K562 (cell line): Measurements from ENCODE around the gene GUK1. TPM values are rescaled to one million over a fixed set of nuclear protein-coding genes. Genes with fewer than 3 reads are reported as not detected.

Experiments
- ATAC-seq: fragments of 200-7000 bp; cut with Tn5 transposase; 3 replicates; pipeline ENCODE4 v1.9.1; 2020; ENCODE audit warnings: moderate library complexity
- BruUV-seq: library from RNA; stranded (reverse); fragments of 400-500 nt; replicated peaks from 2 replicates; lab custom pipeline; 2021; lab: Mats Ljungman, UMichigan
- CTCF ChIA-PET: fragments of 300-600 bp; formaldehyde crosslinking; extraction: SDS; loops from one replicate; lab custom pipeline; 2021; ENCODE audit warnings: low intra/inter-chr PET ratio; lab: Yijun Ruan, JAX
- POLR2A ChIA-PET: fragments of 300-600, 350-650 bp; sonication (Branson Sonifier 250); formaldehyde crosslinking; extraction: SDS; loops from one replicate; lab custom pipeline; 2021; ENCODE audit warnings: antibody characterized with exemption, inconsistent platforms; lab: Yijun Ruan, JAX
- DNase-seq, 4 experiments: peaks; one replicate each; pipeline versions ENCODE4 v3.0.0 to v3.0.0-alpha.2; 2011 to 2018; ENCODE audit warnings: low spot score in 3 of 4, mixed read lengths in 3 of 4; ENCODE audit errors: extremely low read depth in 1 of 4
- FAIRE-seq: peaks from 2 replicates; lab custom pipeline; 2011; peaks lifted over from hg19 to GRCh38; lab: Jason Lieb, UNC
- H2AFZ ChIP-seq: 2 replicates; pipeline ENCODE4 v1.6.0; 2011; ENCODE audit warnings: low read depth, low read length, control low read depth, inconsistent platforms
- H3K27ac ChIP-seq: fragments of 200-600 bp; 3 replicates; pipeline ENCODE4 v1.8.0; 2011; ENCODE audit warnings: low read depth, mild to moderate bottlenecking, control low read depth, inconsistent platforms, low read length, moderate library complexity, mixed read lengths; ENCODE audit errors: extremely low read depth
- H3K27me3 ChIP-seq, 2 experiments: fragments of 300-600 bp in 1 of 2; 2 replicates in 1 of 2; 3 replicates in 1 of 2; pipeline versions ENCODE4 v1.6.0 to v1.8.0; 2011; ENCODE audit warnings: inconsistent platforms in 2 of 2, low read length in 2 of 2, mild to moderate bottlenecking in 1 of 2, mixed read lengths in 1 of 2, moderate library complexity in 1 of 2; ENCODE audit not compliant: control insufficient read depth in 2 of 2, insufficient read depth in 2 of 2
- H3K36me3 ChIP-seq: fragments of 300-600 bp; 3 replicates; pipeline ENCODE4 v1.8.0; 2011; ENCODE audit warnings: mild to moderate bottlenecking, low read length, inconsistent platforms; ENCODE audit not compliant: control insufficient read depth, insufficient read depth
- H3K4me1 ChIP-seq, 2 experiments: fragments of 200-600 bp in 1 of 2; replicated peaks in 1 of 2; 2 replicates in 1 of 2; 3 replicates in 1 of 2; pipeline versions ENCODE4 v1.5.1 to v1.8.0; 2011; ENCODE audit warnings: inconsistent platforms in 2 of 2, low read length in 2 of 2, mild to moderate bottlenecking in 1 of 2, mixed read lengths in 1 of 2, moderate library complexity in 1 of 2; ENCODE audit not compliant: control insufficient read depth in 2 of 2, insufficient read depth in 2 of 2
- H3K4me2 ChIP-seq: 2 replicates; pipeline ENCODE4 v1.6.1; 2011; ENCODE audit warnings: low read length, control low read depth, inconsistent platforms, mixed read lengths; ENCODE audit not compliant: insufficient read depth
- H3K4me3 ChIP-seq: fragments of 200-600 bp; sonication (generic), shearing (Covaris generic); 2 replicates; pipeline ENCODE4 v1.5.1; 2016; ENCODE audit warnings: control low read depth, inconsistent platforms
- H3K79me2 ChIP-seq: fragments of 200-600 bp; 3 replicates; pipeline ENCODE4 v1.8.0; 2011; ENCODE audit warnings: low read length, inconsistent platforms; ENCODE audit not compliant: control insufficient read depth, insufficient read depth
- H3K9ac ChIP-seq, 2 experiments: 2 replicates each; pipeline versions ENCODE4 v1.6.0 to v1.6.1; 2011; ENCODE audit warnings: low read depth in 2 of 2, low read length in 2 of 2, control low read depth in 1 of 2, inconsistent platforms in 1 of 2, mild to moderate bottlenecking in 1 of 2, mixed read lengths in 1 of 2; ENCODE audit not compliant: insufficient read depth in 1 of 2
- H3K9me1 ChIP-seq: one replicate; pipeline ENCODE4 v1.6.0; 2011; ENCODE audit warnings: inconsistent platforms, mild to moderate bottlenecking, low read length, moderate library complexity; ENCODE audit not compliant: control insufficient read depth, insufficient read depth
- H3K9me3 ChIP-seq: replicated peaks from 2 replicates; pipeline ENCODE4 v1.5.1; 2011; ENCODE audit warnings: low read depth, low read length, inconsistent platforms; ENCODE audit not compliant: control insufficient read depth, insufficient read depth
- H4K20me1 ChIP-seq: replicated peaks from 2 replicates; pipeline ENCODE4 v1.6.1; 2011; ENCODE audit warnings: low read length, inconsistent platforms, mixed read lengths; ENCODE audit not compliant: control insufficient read depth, insufficient read depth
- BACH1 ChIP-seq: fragments of 200-800 bp; sonication (Bioruptor generic); IDR thresholded peaks from 2 replicates; pipeline ENCODE4 v1.6.1; 2016; ENCODE audit warnings: missing genetic modification characterization, missing compliant biosample characterization
- CHD4 ChIP-seq: fragments of 200-600 bp; sonication (generic); IDR thresholded peaks from 3 replicates; pipeline ENCODE4 v1.6.1; 2012; ENCODE audit warnings: low read depth, mild to moderate bottlenecking, mixed read lengths, low read length, inconsistent platforms; ENCODE audit not compliant: insufficient read depth, insufficient replicate concordance, poor library complexity, severe bottlenecking
- DIDO1 ChIP-seq: fragments of 450-650 bp; IDR thresholded peaks from 2 replicates; pipeline ENCODE4 v1.6.1; 2016; ENCODE audit warnings: low read depth, missing biosample characterization, missing genetic modification characterization
- ELF2 ChIP-seq: fragments of 250-450 bp; sonication (Bioruptor Pico); IDR thresholded peaks from 2 replicates; pipeline ENCODE4 v1.5.0; 2021; ENCODE audit warnings: mild to moderate bottlenecking
- ERF ChIP-seq: fragments of 450-650 bp; formaldehyde crosslinking; IDR thresholded peaks from 2 replicates; pipeline ENCODE4 v1.4.0; 2020; ENCODE audit warnings: mild to moderate bottlenecking, mixed read lengths
- GABPB1 ChIP-seq: sonication (generic); formaldehyde crosslinking; IDR thresholded peaks from 2 replicates; pipeline ENCODE4 v1.8.0; 2022; ENCODE audit warnings: mild to moderate bottlenecking, missing genetic modification reagents
- GTF2F1 ChIP-seq: IDR thresholded peaks from 2 replicates; pipeline ENCODE4 v1.6.1; 2011; ENCODE audit warnings: low read depth, low read length, improper control_type of control experiment
- HNRNPK ChIP-seq: fragments of 200-400 bp; formaldehyde crosslinking; IDR thresholded peaks from one replicate; pipeline ENCODE4 v1.6.1; 2018; ENCODE audit warnings: mild to moderate bottlenecking, low read depth, low read length; ENCODE audit not compliant: poor library complexity, severe bottlenecking
- HOXB6 ChIP-seq: fragments of 250-450 bp; sonication (Bioruptor Pico); IDR thresholded peaks from 2 replicates; pipeline ENCODE4 v1.5.1; 2022; ENCODE audit warnings: mild to moderate bottlenecking, borderline replicate concordance
- IFI16 ChIP-seq: fragments of 250-450 bp; sonication (Bioruptor Pico); IDR thresholded peaks from 2 replicates; pipeline ENCODE4 v2.1.2; 2022; ENCODE audit warnings: mild to moderate bottlenecking, inconsistent platforms
- ILK ChIP-seq: fragments of 450-650 bp; IDR thresholded peaks from 2 replicates; pipeline ENCODE4 v1.6.1; 2016; ENCODE audit warnings: missing genetic modification characterization, low read depth, mild to moderate bottlenecking, missing compliant biosample characterization, moderate library complexity, borderline replicate concordance
- NFRKB ChIP-seq: fragments of 450-650 bp; IDR thresholded peaks from 2 replicates; pipeline ENCODE4 v1.6.1; 2016; ENCODE audit warnings: low read depth
- U2AF2 ChIP-seq: fragments of 200-400 bp; formaldehyde crosslinking; optimal IDR thresholded peaks from 2 replicates; pipeline ENCODE3; 2017; ENCODE audit warnings: low read depth, mild to moderate bottlenecking, low read length
- ZNF121 ChIP-seq: sonication (generic); formaldehyde crosslinking; conservative IDR thresholded peaks from 2 replicates; pipeline ENCODE4 v1.8.0; 2022; ENCODE audit warnings: missing genetic modification reagents
- WGBS: fragments of 100-300 bp; shearing (Covaris generic); methylation state at CpG from one replicate; pipeline ENCODE4 v1.1.6; 2016; ENCODE audit warnings: low coverage, mixed read lengths; ENCODE audit not compliant: insufficient coverage; ENCODE audit errors: missing lambda C conversion rate; 5-methylcytosine and 5-hydroxymethylcytosine counted together
- in situ Hi-C: fragments of 300-500 bp; cut with MboI; formaldehyde crosslinking; loops from 4 replicates; pipeline ENCODE4 v1.15.0; 2018; ENCODE audit warnings: inconsistent platforms, mixed read lengths
- intact Hi-C: fragments of 100-400 bp; cut with micrococcal nuclease; formaldehyde crosslinking; loops from 2 replicates; pipeline ENCODE4 v1.14.2; 2022
- polyA plus RNA-seq, 8 experiments: library from polyadenylated mRNA; depleted of rRNA in 4 of 8; stranded (reverse) in 5 of 8; unstranded in 3 of 8; fragments of >200 nt; fragmentation: Nextera tagmentation in 2 of 8; fragmentation: Illumina TruSeq in 1 of 8; extraction: Ambion mirVana in 2 of 8; extraction: Trizol in 1 of 8; gene quantifications; 2 replicates each; pipeline versions ENCODE4 v1.2.1 to v1.2.3, GENCODE V29; 2011 to 2014; ENCODE audit warnings: inconsistent platforms in 1 of 8, missing spikeins in 1 of 8
- total RNA-seq, 7 experiments: library from RNA; depleted of rRNA in 6 of 7; stranded (reverse); fragments of >200 nt in 6 of 7; fragmentation: Illumina TruSeq in 2 of 7; extraction: Trizol in 2 of 7; gene quantifications; 2 replicates each; pipeline versions ENCODE4 v1.2.1 to v1.2.3, GENCODE V29; 2011 to 2021; ENCODE audit warnings: low replicate concordance in 1 of 7
- TF ChIP-seq, protein P1 (sequence below): sonication (generic); formaldehyde crosslinking; IDR thresholded peaks from 2 replicates; pipeline ENCODE4 v1.8.0; 2022; ENCODE audit warnings: missing genetic modification reagents, mild to moderate bottlenecking, borderline replicate concordance
- TF ChIP-seq, protein P2 (sequence below): sonication (generic); formaldehyde crosslinking; IDR thresholded peaks from 2 replicates; pipeline ENCODE4 v1.9.0; 2022; ENCODE audit warnings: mild to moderate bottlenecking, missing genetic modification reagents
- TF ChIP-seq, protein P3 (sequence below): fragments of 450-650 bp; IDR thresholded peaks from 2 replicates; pipeline ENCODE4 v1.7.1; 2018; ENCODE audit warnings: mild to moderate bottlenecking, low read depth; ENCODE audit not compliant: partially characterized antibody
- TF ChIP-seq, protein P4 (sequence below): fragments of 250-450 bp; sonication (Bioruptor Pico); IDR thresholded peaks from 2 replicates; pipeline ENCODE4 v1.6.1; 2021; ENCODE audit warnings: mild to moderate bottlenecking

Gene GUK1
- total and polyA plus RNA-seq, 9 of the 15 experiments (the other 6 are each of a cell fraction or from before 2014, with no cell fraction given): 7.0 to 331 (median 132) TPM

DNA sequence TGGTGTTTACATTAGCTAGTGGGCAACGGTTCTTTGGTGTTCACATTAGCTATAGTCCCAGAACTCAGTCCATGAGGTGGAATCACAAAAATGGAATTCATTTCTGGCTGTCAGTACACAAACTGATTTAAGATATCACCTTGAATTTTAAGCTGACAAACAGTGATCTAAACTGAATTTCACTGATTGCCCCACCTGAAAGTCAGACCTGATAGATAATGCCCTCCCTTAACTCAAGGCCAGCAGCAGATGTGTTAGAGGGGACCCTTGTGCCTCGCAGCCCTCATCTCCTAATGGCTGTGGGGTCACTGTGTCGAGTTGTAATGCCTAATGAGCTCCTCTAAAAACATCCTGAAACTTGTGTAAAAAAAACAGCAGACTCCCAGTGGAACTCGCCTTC is 49.0 kb upstream of the GUK1 start:
- intact Hi-C loops (no loop called here), in situ Hi-C loops (no loop called here)
- Histone ChIP-seq H2AFZ (no peak overlapping the region), H3K79me2 (peaks cover 100% of the 10 kb centered on the region), H3K4me3 (no peak overlapping the region), H3K9me3 (peaks cover 17% of the 10 kb centered on the region), H4K20me1 (peaks cover 94% of the 10 kb centered on the region), H3K27me3 (no peaks in the 10 kb centered on the region), H3K36me3 (peaks cover 93% of the 10 kb centered on the region), H3K27ac (no peak overlapping the region), H3K9me1 (peaks cover 33% of the 10 kb centered on the region), H3K9ac (no peak overlapping the region), H3K4me2 (no peak overlapping the region), H3K4me1 (peaks cover 25 to 30% of the 10 kb centered on the region in 2 experiments; a peak in 4 of 5 replicates)
- no TSS peak for BruUV-seq
- 88% methylated on average over 4 of the region's 4 CpGs for WGBS
- ATAC-seq (no peak), DNase-seq (no peak), FAIRE-seq (no peak)
- ChIA-PET POLR2A (interaction anchor here (0.9 to 7.1 kb wide), 6 partner anchors 8 to 43 kb away, joined by 3 to 92 read pairs (median 8); partner anchors contain the start of gene ARF1), CTCF (no interaction called here)
- TF ChIP-seq ZNF121 (CRISPR knock-in tag) (no peak), ELF2 (no peak), HNRNPK (no peak), ILK (no peak), ERF (CRISPR knock-in tag) (no peak), GTF2F1 (no peak), HOXB6 (CRISPR knock-in tag) (no peak), CHD4 (no peak), NFRKB (no peak), BACH1 (no peak), DIDO1 (tag) (no peak), U2AF2 (no peak), IFI16 (CRISPR knock-in tag) (no peak), GABPB1 (CRISPR knock-in tag) (no peak)
- TF ChIP-seq, protein P1, sequence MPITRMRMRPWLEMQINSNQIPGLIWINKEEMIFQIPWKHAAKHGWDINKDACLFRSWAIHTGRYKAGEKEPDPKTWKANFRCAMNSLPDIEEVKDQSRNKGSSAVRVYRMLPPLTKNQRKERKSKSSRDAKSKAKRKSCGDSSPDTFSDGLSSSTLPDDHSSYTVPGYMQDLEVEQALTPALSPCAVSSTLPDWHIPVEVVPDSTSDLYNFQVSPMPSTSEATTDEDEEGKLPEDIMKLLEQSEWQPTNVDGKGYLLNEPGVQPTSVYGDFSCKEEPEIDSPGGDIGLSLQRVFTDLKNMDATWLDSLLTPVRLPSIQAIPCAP (CRISPR knock-in tag): no peak
- TF ChIP-seq, protein P2, sequence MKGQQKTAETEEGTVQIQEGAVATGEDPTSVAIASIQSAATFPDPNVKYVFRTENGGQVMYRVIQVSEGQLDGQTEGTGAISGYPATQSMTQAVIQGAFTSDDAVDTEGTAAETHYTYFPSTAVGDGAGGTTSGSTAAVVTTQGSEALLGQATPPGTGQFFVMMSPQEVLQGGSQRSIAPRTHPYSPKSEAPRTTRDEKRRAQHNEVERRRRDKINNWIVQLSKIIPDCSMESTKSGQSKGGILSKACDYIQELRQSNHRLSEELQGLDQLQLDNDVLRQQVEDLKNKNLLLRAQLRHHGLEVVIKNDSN: no peak
- TF ChIP-seq, protein P3, sequence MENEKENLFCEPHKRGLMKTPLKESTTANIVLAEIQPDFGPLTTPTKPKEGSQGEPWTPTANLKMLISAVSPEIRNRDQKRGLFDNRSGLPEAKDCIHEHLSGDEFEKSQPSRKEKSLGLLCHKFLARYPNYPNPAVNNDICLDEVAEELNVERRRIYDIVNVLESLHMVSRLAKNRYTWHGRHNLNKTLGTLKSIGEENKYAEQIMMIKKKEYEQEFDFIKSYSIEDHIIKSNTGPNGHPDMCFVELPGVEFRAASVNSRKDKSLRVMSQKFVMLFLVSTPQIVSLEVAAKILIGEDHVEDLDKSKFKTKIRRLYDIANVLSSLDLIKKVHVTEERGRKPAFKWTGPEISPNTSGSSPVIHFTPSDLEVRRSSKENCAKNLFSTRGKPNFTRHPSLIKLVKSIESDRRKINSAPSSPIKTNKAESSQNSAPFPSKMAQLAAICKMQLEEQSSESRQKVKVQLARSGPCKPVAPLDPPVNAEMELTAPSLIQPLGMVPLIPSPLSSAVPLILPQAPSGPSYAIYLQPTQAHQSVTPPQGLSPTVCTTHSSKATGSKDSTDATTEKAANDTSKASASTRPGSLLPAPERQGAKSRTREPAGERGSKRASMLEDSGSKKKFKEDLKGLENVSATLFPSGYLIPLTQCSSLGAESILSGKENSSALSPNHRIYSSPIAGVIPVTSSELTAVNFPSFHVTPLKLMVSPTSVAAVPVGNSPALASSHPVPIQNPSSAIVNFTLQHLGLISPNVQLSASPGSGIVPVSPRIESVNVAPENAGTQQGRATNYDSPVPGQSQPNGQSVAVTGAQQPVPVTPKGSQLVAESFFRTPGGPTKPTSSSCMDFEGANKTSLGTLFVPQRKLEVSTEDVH: no peak
- TF ChIP-seq, protein P4, sequence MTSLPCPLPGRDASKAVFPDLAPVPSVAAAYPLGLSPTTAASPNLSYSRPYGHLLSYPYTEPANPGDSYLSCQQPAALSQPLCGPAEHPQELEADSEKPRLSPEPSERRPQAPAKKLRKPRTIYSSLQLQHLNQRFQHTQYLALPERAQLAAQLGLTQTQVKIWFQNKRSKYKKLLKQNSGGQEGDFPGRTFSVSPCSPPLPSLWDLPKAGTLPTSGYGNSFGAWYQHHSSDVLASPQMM (CRISPR knock-in tag): no peak
